ENCODE results near the gene CERS1. TPM values are rescaled to one million over a fixed set of nuclear protein-coding genes. Genes with fewer than 3 reads are reported as not detected.

The CERS1 gene
- total and polyA plus RNA-seq, 3 experiments from 2014 or later: not detected

GRCh38 chr19:18939163-18939562, 43.2 kb upstream of the CERS1 start:
- no peak overlapping the region for H3K27ac Mint-ChIP-seq
- no peaks in the 10 kb centered on the region for H3K36me3 Mint-ChIP-seq
- H3K27me3 ChIP-seq (ENCODE audit: insufficient read depth, low read length, poor library complexity, severe bottlenecking): peaks cover 5% of the 10 kb centered on the region
- no peak overlapping the region for H3K27ac ChIP-seq (ENCODE audit: low read depth, low read length)
- DNase-seq: no peak
- H3K9me3 Mint-ChIP-seq: no peaks in the 10 kb centered on the region
- no peaks in the 10 kb centered on the region for H3K36me3 ChIP-seq (ENCODE audit: insufficient read depth, low read length)
- no peaks in the 10 kb centered on the region for H3K9me3 ChIP-seq (ENCODE audit: low read length)
- no peak overlapping the region for H3K4me3 ChIP-seq (ENCODE audit: low read length)
- H3K4me1 Mint-ChIP-seq: peaks cover 8 to 19% (median 10%) of the 10 kb centered on the region in 3 donors
- ChIA-PET CTCF (no interaction called here), POLR2A (no interaction called here)
- peaks cover 34 to 37% of the 10 kb centered on the region in 2 donors for H3K27me3 Mint-ChIP-seq
- peak overlapping the region in 6 of 7 donors; percentile 31 to 70 (median 63) for H3K4me3 Mint-ChIP-seq
- H3K4me1 ChIP-seq (ENCODE audit: insufficient read depth, low read length): peaks cover 6% of the 10 kb centered on the region

GRCh38 chr19:18933297-18933696, 37.3 kb upstream of the CERS1 start:
- Histone ChIP-seq H3K4me1 (ENCODE audit: insufficient read depth, low read length) (peaks cover 4% of the 10 kb centered on the region), H3K4me3 (ENCODE audit: low read length) (no peak overlapping the region), H3K36me3 (ENCODE audit: insufficient read depth, low read length) (no peaks in the 10 kb centered on the region), H3K27me3 (ENCODE audit: insufficient read depth, low read length, poor library complexity, severe bottlenecking) (no peaks in the 10 kb centered on the region), H3K9me3 (ENCODE audit: low read length) (no peaks in the 10 kb centered on the region), H3K27ac (ENCODE audit: low read depth, low read length) (no peak overlapping the region)
- peaks cover 5 to 11% (median 9%) of the 10 kb centered on the region in 3 donors for H3K4me1 Mint-ChIP-seq
- no peaks in the 10 kb centered on the region for H3K36me3 Mint-ChIP-seq
- POLR2A ChIA-PET: no interaction called here
- peak overlapping the region in 2 of 7 donors; percentile 35 to 69 for H3K4me3 Mint-ChIP-seq
- peaks cover 16 to 22% of the 10 kb centered on the region in 2 donors for H3K27me3 Mint-ChIP-seq
- no peaks in the 10 kb centered on the region for H3K9me3 Mint-ChIP-seq
- DNase-seq: no peak
- H3K27ac Mint-ChIP-seq: no peak overlapping the region
- CTCF ChIA-PET: no interaction called here

GRCh38 chr19:18932216-18932841, 36.4 kb upstream of the CERS1 start:
- Mint-ChIP-seq H3K9me3 (no peaks in the 10 kb centered on the region), H3K27me3 (peaks cover 13 to 19% of the 10 kb centered on the region in 2 donors), H3K4me3 (peak overlapping the region in 6 of 7 donors; percentile 61 to 81 (median 78)), H3K4me1 (peaks cover 5 to 11% (median 9%) of the 10 kb centered on the region in 3 donors), H3K27ac (peak overlapping the region in 2 of 8 donors; percentile 40 to 68), H3K36me3 (peaks cover 0 to 5% (median 0%) of the 10 kb centered on the region in 3 donors)
- Histone ChIP-seq H3K9me3 (ENCODE audit: low read length) (no peaks in the 10 kb centered on the region), H3K27ac (ENCODE audit: low read depth, low read length) (no peak overlapping the region), H3K27me3 (ENCODE audit: insufficient read depth, low read length, poor library complexity, severe bottlenecking) (no peaks in the 10 kb centered on the region), H3K4me1 (ENCODE audit: insufficient read depth, low read length) (peaks cover 4% of the 10 kb centered on the region), H3K4me3 (ENCODE audit: low read length) (peak overlapping the region; percentile 53), H3K36me3 (ENCODE audit: insufficient read depth, low read length) (no peaks in the 10 kb centered on the region)
- ChIA-PET CTCF (interaction anchor here (0.8 kb wide), 1 partner anchor 11 kb away, joined by 3 read pairs; no protein-coding TSS in a partner anchor), POLR2A (no interaction called here)
- DNase-seq: peak; percentile 61 to 81 (median 78)

GRCh38 chr19:18931316-18932162, 35.6 kb upstream of the CERS1 start:
- Histone ChIP-seq H3K4me3 (ENCODE audit: low read length) (no peak overlapping the region), H3K4me1 (ENCODE audit: insufficient read depth, low read length) (peaks cover 4% of the 10 kb centered on the region), H3K9me3 (ENCODE audit: low read length) (no peaks in the 10 kb centered on the region), H3K36me3 (ENCODE audit: insufficient read depth, low read length) (no peaks in the 10 kb centered on the region), H3K27me3 (ENCODE audit: insufficient read depth, low read length, poor library complexity, severe bottlenecking) (no peaks in the 10 kb centered on the region), H3K27ac (ENCODE audit: low read depth, low read length) (no peak overlapping the region)
- Mint-ChIP-seq H3K36me3 (peaks cover 0 to 10% (median 3%) of the 10 kb centered on the region in 3 donors), H3K27ac (no peak overlapping the region), H3K27me3 (peaks cover 13 to 19% of the 10 kb centered on the region in 2 donors), H3K4me3 (peak overlapping the region in 1 of 7 donors; percentile 37), H3K4me1 (peaks cover 5 to 11% (median 9%) of the 10 kb centered on the region in 3 donors), H3K9me3 (no peaks in the 10 kb centered on the region)
- CTCF ChIA-PET: interaction anchor here (0.8 kb wide), 1 partner anchor 12 kb away, joined by 3 read pairs; no protein-coding TSS in a partner anchor
- POLR2A ChIA-PET: no interaction called here
- DNase-seq: no peak

- CTCF ChIA-PET: interaction anchor here (0.7 kb wide), 1 partner anchor 16 kb away, joined by 3 read pairs; no protein-coding TSS in a partner anchor
- H3K4me3 Mint-ChIP-seq: no peak overlapping the region
- POLR2A ChIA-PET: no interaction called here
- Histone ChIP-seq H3K4me3 (ENCODE audit: low read length) (no peak overlapping the region), H3K36me3 (ENCODE audit: insufficient read depth, low read length) (peaks cover 10% of the 10 kb centered on the region), H3K27ac (ENCODE audit: low read depth, low read length) (no peak overlapping the region), H3K4me1 (ENCODE audit: insufficient read depth, low read length) (peaks cover 4% of the 10 kb centered on the region), H3K9me3 (ENCODE audit: low read length) (no peaks in the 10 kb centered on the region), H3K27me3 (ENCODE audit: insufficient read depth, low read length, poor library complexity, severe bottlenecking) (no peaks in the 10 kb centered on the region)
- H3K27ac Mint-ChIP-seq: no peak overlapping the region
- H3K9me3 Mint-ChIP-seq: no peaks in the 10 kb centered on the region
- DNase-seq: no peak
- H3K36me3 Mint-ChIP-seq: peaks cover 3 to 28% (median 3%) of the 10 kb centered on the region in 3 donors
- peaks cover 5 to 11% (median 9%) of the 10 kb centered on the region in 3 donors for H3K4me1 Mint-ChIP-seq
- H3K27me3 Mint-ChIP-seq: peaks cover 7 to 17% of the 10 kb centered on the region in 2 donors
Measured at GRCh38 chr19:18929311-18929710, 33.4 kb upstream of the CERS1 start.

GRCh38 chr19:18928018-18928805, 32.3 kb upstream of the CERS1 start:
- Mint-ChIP-seq H3K27me3 (peaks cover 2 to 8% of the 10 kb centered on the region in 2 donors), H3K9me3 (no peaks in the 10 kb centered on the region), H3K4me3 (no peak overlapping the region), H3K36me3 (peaks cover 4 to 39% (median 5%) of the 10 kb centered on the region in 3 donors), H3K4me1 (peaks cover 5 to 11% (median 9%) of the 10 kb centered on the region in 3 donors), H3K27ac (no peak overlapping the region)
- no peaks in the 10 kb centered on the region for H3K27me3 ChIP-seq (ENCODE audit: insufficient read depth, low read length, poor library complexity, severe bottlenecking)
- no peak overlapping the region for H3K4me3 ChIP-seq (ENCODE audit: low read length)
- H3K4me1 ChIP-seq (ENCODE audit: insufficient read depth, low read length): peaks cover 4% of the 10 kb centered on the region
- no peaks in the 10 kb centered on the region for H3K9me3 ChIP-seq (ENCODE audit: low read length)
- ChIA-PET CTCF (no interaction called here), POLR2A (no interaction called here)
- no peak overlapping the region for H3K27ac ChIP-seq (ENCODE audit: low read depth, low read length)
- H3K36me3 ChIP-seq (ENCODE audit: insufficient read depth, low read length): peaks cover 19% of the 10 kb centered on the region
- DNase-seq: no peak

GRCh38 chr19:18924684-18925213, 28.8 kb upstream of the CERS1 start:
- Histone ChIP-seq H3K9me3 (ENCODE audit: low read length) (no peaks in the 10 kb centered on the region), H3K27ac (ENCODE audit: low read depth, low read length) (no peak overlapping the region), H3K4me3 (ENCODE audit: low read length) (no peak overlapping the region), H3K4me1 (ENCODE audit: insufficient read depth, low read length) (peaks cover 11% of the 10 kb centered on the region), H3K27me3 (ENCODE audit: insufficient read depth, low read length, poor library complexity, severe bottlenecking) (no peaks in the 10 kb centered on the region), H3K36me3 (ENCODE audit: insufficient read depth, low read length) (peaks cover 27% of the 10 kb centered on the region)
- Mint-ChIP-seq H3K36me3 (peaks cover 4 to 66% (median 8%) of the 10 kb centered on the region in 3 donors), H3K4me1 (peaks cover 12 to 14% (median 13%) of the 10 kb centered on the region in 3 donors), H3K27ac (peak overlapping the region in 3 of 8 donors; percentile 23 to 89 (median 87)), H3K9me3 (no peaks in the 10 kb centered on the region), H3K4me3 (peak overlapping the region in 1 of 7 donors; percentile 71), H3K27me3 (no peaks in the 10 kb centered on the region)
- CTCF ChIA-PET: no interaction called here
- no peak for DNase-seq
- POLR2A ChIA-PET: no interaction called here

Measured in CD8-positive, alpha-beta memory T cell (primary cell).